ENCODE data around the gene FAM131A.
"Not testable (repeated sequence)": the region's sequence is repeated elsewhere in the genome, so short reads cannot be mapped to it uniquely, and the experiment has no call there.

FAM131A gene

GRCh38 chr3:184317201-184317600 lies 20.2 kb upstream of the FAM131A start:
- no peak for DNase-seq (ENCODE audit: low read depth)

GRCh38 chr3:184320104-184320445 lies 17.3 kb upstream of the FAM131A start:
- DNase-seq (ENCODE audit: low read depth), result no peak

- no peak for DNase-seq (ENCODE audit: low read depth)
These were observed 15.7 kb upstream of the FAM131A start for GRCh38 chr3:184321666-184322065.

DNA sequence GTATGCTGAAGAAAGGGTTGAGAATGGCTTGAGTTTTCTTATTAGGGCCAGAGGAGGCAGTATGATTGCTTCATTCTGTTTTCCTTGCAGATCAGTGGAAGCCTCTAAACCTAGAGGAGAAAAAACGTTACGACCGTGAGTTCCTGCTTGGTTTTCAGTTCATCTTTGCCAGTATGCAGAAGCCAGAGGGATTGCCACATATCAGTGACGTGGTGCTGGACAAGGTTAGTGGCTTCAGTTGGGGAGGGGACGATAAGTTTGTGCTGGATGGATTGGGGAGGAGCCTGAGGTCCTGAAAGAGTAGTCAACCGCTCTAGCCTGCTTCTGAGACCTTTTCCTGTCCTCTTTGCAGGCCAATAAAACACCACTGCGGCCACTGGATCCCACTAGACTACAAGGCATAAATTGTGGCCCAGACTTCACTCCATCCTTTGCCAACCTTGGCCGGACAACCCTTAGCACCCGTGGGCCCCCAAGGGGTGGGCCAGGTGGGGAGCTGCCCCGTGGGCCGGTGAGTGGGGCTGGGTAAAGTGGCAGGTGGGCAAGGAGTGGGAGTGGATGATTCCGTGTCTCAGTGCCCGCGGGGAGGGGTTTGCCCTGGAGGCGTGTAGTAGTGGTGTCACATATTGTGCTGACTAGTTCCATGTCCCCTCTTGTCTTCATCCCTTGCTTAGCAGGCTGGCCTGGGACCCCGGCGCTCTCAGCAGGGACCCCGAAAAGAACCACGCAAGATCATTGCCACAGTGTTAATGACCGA lies 14.5 kb upstream of the FAM131A start:
- DNase-seq (ENCODE audit: low read depth), result no peak

DNA sequence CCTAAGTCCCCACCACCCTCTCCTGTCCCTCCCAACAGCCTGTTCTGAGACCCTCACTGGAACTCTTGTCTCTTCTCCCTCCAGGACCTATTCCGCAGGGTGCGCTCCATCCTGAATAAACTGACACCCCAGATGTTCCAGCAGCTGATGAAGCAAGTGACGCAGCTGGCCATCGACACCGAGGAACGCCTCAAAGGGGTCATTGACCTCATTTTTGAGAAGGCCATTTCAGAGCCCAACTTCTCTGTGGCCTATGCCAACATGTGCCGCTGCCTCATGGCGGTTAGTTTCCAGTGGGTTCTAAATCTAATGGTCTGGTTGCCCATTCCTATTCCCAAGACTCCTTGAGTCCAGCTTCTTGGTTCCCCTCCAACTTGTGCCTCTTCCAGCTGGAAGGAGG lies 13.7 kb upstream of the FAM131A start:
- DNase-seq (ENCODE audit: low read depth), result no peak

DNA sequence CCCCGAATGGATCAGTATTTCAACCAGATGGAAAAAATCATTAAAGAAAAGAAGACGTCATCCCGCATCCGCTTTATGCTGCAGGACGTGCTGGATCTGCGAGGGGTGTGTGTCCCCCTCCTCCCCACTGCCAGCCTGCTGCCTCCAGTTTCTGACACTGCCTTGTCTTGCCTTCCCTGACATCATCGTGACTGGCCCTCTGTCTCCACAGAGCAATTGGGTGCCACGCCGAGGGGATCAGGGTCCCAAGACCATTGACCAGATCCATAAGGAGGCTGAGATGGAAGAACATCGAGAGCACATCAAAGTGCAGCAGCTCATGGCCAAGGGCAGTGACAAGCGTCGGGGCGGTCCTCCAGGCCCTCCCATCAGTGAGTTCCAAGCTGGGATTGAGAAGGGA lies 12.1 kb upstream of the FAM131A start:
- no peak for DNase-seq (ENCODE audit: low read depth)

GRCh38 chr3:184325715-184326369 lies 11.6 kb upstream of the FAM131A start:
- DNase-seq (ENCODE audit: low read depth), result no peak

- no peak for DNase-seq (ENCODE audit: low read depth)
These were observed 10.2 kb upstream of the FAM131A start for GRCh38 chr3:184327171-184327570.

DNA sequence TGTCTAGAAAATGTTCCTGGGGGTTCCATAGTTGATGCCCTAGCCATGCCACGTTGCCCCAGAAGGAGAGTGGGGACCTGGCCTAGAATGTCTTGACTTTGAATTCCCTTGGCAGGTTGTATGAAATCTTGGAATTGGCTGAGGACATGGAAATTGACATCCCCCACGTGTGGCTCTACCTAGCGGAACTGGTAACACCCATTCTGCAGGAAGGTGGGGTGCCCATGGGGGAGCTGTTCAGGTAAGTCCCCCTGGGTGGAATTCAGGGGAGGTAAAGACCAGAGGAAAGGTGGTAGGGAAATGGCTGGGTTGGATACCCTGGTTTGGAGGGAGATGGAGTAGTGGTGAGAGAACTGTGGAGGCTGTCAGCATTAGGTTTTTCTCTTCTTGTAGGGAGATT lies 8.9 kb upstream of the FAM131A start:
- DNase-seq (ENCODE audit: low read depth), result no peak

GRCh38 chr3:184332370-184333090 lies 4.9 kb upstream of the FAM131A start:
- no peak for DNase-seq (ENCODE audit: low read depth)

GRCh38 chr3:184333190-184333589 lies 4.2 kb upstream of the FAM131A start:
- no peak for DNase-seq (ENCODE audit: low read depth)

DNA sequence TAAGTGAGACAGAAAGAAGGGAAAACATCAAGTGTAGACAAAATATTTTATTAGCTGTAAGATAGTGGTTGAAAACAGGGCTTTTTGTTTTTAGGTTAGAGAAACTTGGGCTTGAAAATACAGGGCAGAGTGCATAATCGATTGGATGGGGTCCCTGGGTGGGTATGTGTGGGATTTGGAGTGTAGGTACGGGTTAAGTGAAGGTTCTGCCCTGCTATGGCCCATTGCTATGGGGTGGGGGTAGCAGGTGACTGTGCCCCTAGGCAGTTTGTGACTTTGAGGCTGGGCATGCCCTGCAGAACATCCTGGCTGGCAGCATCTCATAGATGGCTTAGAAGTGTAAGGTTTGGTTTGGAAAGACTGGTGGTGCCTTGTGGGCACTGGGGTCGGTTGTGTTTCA lies 3.7 kb upstream of the FAM131A start:
- DNase-seq (ENCODE audit: low read depth), result no peak

DNA sequence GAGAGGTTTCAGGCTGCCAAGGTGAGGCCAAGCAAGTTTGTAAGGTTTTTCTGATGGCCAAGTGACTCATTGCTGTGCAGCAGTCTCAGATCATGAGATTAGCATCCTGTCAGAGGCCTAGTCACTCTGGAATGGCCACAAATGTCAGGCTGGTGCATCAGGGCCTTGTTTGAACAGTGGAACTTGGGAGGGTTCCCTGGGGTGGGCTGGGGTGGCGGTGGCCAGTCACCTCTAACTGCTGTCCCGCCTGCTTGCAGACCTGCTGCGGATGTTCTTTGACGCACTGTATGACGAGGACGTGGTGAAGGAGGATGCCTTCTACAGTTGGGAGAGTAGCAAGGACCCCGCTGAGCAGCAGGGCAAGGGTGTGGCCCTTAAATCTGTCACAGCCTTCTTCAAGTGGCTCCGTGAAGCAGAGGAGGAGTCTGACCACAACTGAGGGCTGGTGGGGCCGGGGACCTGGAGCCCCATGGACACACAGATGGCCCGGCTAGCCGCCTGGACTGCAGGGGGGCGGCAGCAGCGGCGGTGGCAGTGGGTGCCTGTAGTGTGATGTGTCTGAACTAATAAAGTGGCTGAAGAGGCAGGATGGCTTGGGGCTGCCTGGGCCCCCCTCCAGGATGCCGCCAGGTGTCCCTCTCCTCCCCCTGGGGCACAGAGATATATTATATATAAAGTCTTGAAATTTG lies 2.8 kb upstream of the FAM131A start:
- no peak for DNase-seq (ENCODE audit: low read depth)

DNA sequence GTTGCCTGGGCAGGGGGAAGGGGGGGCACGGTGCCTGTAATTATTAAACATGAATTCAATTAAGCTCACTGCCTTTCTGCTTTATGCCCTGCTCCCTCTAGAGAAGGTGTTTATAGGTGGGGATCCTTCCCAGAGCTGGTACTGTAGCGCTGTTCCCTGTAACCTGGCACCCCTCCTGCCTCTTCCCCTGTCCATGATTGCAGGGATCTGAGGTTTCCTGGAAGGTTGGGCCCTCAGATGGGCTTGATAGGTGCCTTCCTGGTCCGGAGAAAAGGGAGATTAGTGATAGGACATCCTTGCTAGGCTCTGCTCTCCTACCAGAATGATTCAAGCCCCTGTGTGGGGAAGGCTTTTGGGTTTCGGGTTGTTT lies 2.1 kb upstream of the FAM131A start:
- no peak for DNase-seq (ENCODE audit: low read depth)

GRCh38 chr3:184335661-184336546 lies 1.5 kb upstream of the FAM131A start:
- DNase-seq (ENCODE audit: low read depth), result no peak

DNA sequence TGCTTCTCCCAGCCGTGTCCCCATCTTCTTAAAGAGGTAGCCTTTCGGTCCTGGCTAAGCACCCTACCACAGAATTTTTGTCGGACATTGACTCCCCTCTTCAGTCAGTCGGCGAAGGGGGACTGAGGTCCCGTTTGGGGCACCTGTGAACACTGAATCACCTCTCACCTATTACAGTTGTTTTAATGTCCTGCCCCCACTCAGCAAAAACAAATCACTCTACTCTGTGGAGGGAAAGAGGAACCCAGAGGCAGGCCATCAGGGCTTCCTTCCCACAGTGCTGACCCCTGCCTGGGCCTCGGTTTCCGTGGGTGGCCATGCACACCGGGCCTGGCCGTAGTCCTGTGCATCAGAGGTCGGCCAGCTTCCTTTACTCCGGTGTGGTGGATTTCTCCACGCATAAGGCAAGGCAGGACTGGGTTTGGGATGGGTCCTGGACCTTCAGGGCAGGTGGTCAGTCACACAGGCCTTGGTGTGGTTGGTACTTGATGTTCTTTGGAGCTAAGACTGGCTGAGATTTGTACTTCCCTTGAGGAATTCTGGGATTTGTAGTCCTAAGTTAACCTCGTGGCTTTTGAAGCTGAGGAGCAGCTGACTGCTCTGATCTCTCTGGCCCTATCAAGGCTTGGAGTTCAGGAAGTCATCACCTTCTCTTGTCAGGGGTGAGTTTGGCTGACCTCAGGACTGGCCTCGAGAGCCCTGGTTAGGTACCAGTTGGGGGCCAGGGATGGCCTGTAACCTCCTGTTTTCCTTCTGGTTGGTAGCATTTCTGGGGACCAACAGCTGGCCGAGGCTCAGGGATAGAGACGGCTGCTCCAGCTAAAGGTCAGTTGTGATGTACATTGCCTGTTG lies 627 bp upstream of the FAM131A start:
- DNase-seq (ENCODE audit: low read depth), result no peak

DNA sequence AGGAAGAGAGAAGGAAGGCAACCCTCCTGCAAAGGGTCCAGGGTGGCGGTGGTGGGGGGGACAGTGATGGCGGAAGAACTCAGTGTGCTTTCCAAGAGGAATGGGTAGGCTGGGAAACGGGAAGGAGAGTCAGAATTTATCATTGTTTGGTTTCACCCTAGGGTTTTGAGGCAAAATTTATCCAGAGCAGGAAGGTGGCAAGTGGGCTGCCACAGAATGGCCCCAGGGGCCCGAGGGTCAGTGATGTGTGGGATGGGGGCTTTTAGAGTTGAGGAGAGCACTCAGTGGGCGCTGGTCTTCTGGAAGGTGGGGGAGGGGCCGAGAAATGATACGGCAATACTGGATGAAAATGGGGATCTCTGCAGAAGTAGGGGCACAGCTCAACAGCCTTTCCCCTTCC lies 581 bp downstream of the FAM131A start:
- no peak for DNase-seq (ENCODE audit: low read depth)

DNA sequence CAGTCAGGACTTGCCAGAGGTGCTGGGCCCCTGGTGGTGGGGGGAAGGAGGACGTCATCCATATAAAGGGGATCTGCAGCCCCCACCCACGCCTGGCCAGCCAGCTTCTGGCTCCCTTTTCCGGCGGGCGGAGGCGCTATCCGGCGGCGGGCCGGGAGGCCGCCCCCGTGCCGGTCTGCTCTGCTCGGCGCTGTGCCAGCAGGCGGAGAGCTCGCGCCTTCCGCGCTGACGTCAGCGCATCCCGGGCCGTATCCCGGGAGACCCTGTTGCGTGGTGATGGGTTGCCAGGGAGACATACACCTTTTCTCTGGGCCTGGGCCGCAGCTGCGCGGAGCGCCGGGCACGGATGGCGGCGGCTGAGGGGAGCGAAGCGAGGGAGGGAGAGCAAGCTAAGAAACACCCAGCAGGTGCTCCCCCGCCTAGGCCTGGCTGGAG lies 1.1 kb downstream of the FAM131A start:
- no peak for DNase-seq (ENCODE audit: low read depth)

- DNase-seq (ENCODE audit: low read depth), result no peak
These were observed 1.6 kb downstream of the FAM131A start for GRCh38 chr3:184339001-184339400.

GRCh38 chr3:184339451-184340135 lies 2.2 kb downstream of the FAM131A start:
- DNase-seq (ENCODE audit: low read depth), result not testable (repeated sequence)
